HCT116 (cell line): ENCODE results near the gene EPHA6. TPM values are rescaled to one million over a fixed set of nuclear protein-coding genes. Genes with fewer than 3 reads are reported as not detected.

Source experiments
- ATAC-seq: fragments of 200-7000 bp; cut with Tn5 transposase; 2 replicates; pipeline ENCODE4 v1.9.1; 2020; ENCODE audit warnings: mild to moderate bottlenecking, moderate library complexity
- BruUV-seq: library from RNA; stranded (reverse); fragments of 400-500 nt; replicated peaks from 2 replicates; lab custom pipeline; 2021; lab: Mats Ljungman, UMichigan
- CTCF ChIA-PET: fragments of 300-600 bp; sonication (Branson Sonifier 250); formaldehyde crosslinking; loops from one replicate; lab custom pipeline; 2021; ENCODE audit warnings: antibody characterized with exemption; lab: Charles Lee
- POLR2A ChIA-PET: fragments of 300-600, 350-600 bp; sonication (Branson Sonifier 250); formaldehyde crosslinking; loops from one replicate; lab custom pipeline; 2021; ENCODE audit warnings: antibody characterized with exemption; lab: Charles Lee
- RAD21 ChIA-PET, 2 experiments: fragments of 300-600 bp; sonication (Branson Sonifier 250); formaldehyde crosslinking; loops; one replicate each; lab custom pipeline; 2023; ENCODE audit warnings: low total read pairs in 2 of 2; ENCODE audit not compliant: uncharacterized antibody in 2 of 2, unreplicated experiment in 2 of 2, low non-redundant PET in 1 of 2; lab: Charles Lee
- DNase-seq: peaks from one replicate; pipeline ENCODE4 v3.0.0-alpha.2; 2010; ENCODE audit warnings: low read depth, low spot score
- H2AFZ ChIP-seq: fragments of 200-600 bp; shearing (Covaris generic), sonication (generic); 2 replicates; pipeline ENCODE4 v1.6.1; 2017; ENCODE audit warnings: low read depth, mixed run types, mixed read lengths, antibody characterized with exemption, low read length; ENCODE audit not compliant: poor library complexity, severe bottlenecking
- H3K27ac ChIP-seq: 2 replicates; pipeline ENCODE4 v1.5.1; 2012; ENCODE audit warnings: low read depth, low read length
- H3K27me3 ChIP-seq: fragments of 200-600 bp; sonication (generic); 2 replicates; pipeline ENCODE4 v1.6.1; 2016; ENCODE audit warnings: mixed run types, low read length, mixed read lengths; ENCODE audit not compliant: insufficient read depth
- H3K36me3 ChIP-seq, 2 experiments: fragments of 200-500 bp in 1 of 2; fragments of 200-600 bp in 1 of 2; sonication (Bioruptor generic) in 1 of 2; sonication (generic) in 1 of 2; 2 replicates each; pipeline versions ENCODE4 v1.5.1 to v1.6.1; 2014 to 2016; ENCODE audit warnings: low read length in 2 of 2, inconsistent platforms in 1 of 2, mixed read lengths in 1 of 2, mixed run types in 1 of 2; ENCODE audit not compliant: insufficient read depth in 2 of 2, control insufficient read depth in 1 of 2
- H3K4me1 ChIP-seq, 2 experiments: fragments of 200-600 bp in 1 of 2; sonication (generic) in 1 of 2; 2 replicates each; pipeline versions ENCODE4 v1.5.1 to v1.6.1; 2012 to 2017; ENCODE audit warnings: low read length in 2 of 2, inconsistent platforms in 1 of 2, mild to moderate bottlenecking in 1 of 2, mixed read lengths in 1 of 2, mixed run types in 1 of 2, moderate library complexity in 1 of 2; ENCODE audit not compliant: insufficient read depth in 2 of 2, control insufficient read depth in 1 of 2
- H3K4me2 ChIP-seq: fragments of 200-600 bp; sonication (generic); 2 replicates; pipeline ENCODE4 v1.6.1; 2017; ENCODE audit warnings: mixed run types, low read length, mixed read lengths
- H3K4me3 ChIP-seq, 2 experiments: fragments of 200-600 bp in 1 of 2; sonication (generic) in 1 of 2; replicated peaks in 1 of 2; 2 replicates each; pipeline ENCODE4 v1.5.1; 2011 to 2016; ENCODE audit warnings: low read length in 2 of 2, control low read depth in 1 of 2, low read depth in 1 of 2, mild to moderate bottlenecking in 1 of 2, mixed read lengths in 1 of 2, mixed run types in 1 of 2
- H3K79me2 ChIP-seq: fragments of 200-600 bp; sonication (generic); 2 replicates; pipeline ENCODE4 v1.6.1; 2017; ENCODE audit warnings: mild to moderate bottlenecking, mixed run types, low read length, moderate library complexity, mixed read lengths; ENCODE audit not compliant: insufficient read depth
- H3K9ac ChIP-seq: fragments of 200-600 bp; sonication (generic); 2 replicates; pipeline ENCODE4 v1.6.1; 2016; ENCODE audit warnings: low read length, mixed read lengths
- H3K9me2 ChIP-seq: fragments of 200-600 bp; sonication (generic), shearing (Covaris generic); 2 replicates; pipeline ENCODE4 v1.6.1; 2017; ENCODE audit warnings: mixed run types, mild to moderate bottlenecking, moderate library complexity; ENCODE audit not compliant: insufficient read depth
- H3K9me3 ChIP-seq, 2 experiments: fragments of 200-500 bp in 1 of 2; fragments of 200-600 bp in 1 of 2; sonication (Bioruptor generic) in 1 of 2; sonication (generic) in 1 of 2; 2 replicates each; pipeline ENCODE4 v1.6.1; 2014 to 2017; ENCODE audit warnings: low read length in 2 of 2, mixed read lengths in 2 of 2, inconsistent platforms in 1 of 2, low read depth in 1 of 2, mild to moderate bottlenecking in 1 of 2, mixed run types in 1 of 2, moderate library complexity in 1 of 2; ENCODE audit not compliant: control insufficient read depth in 1 of 2, insufficient read depth in 1 of 2
- H4K20me1 ChIP-seq: fragments of 200-600 bp; sonication (generic), shearing (Covaris generic); 2 replicates; pipeline ENCODE4 v1.6.1; 2017; ENCODE audit warnings: mixed run types, mild to moderate bottlenecking, moderate library complexity; ENCODE audit not compliant: insufficient read depth
- CEBPB ChIP-seq: IDR thresholded peaks from 2 replicates; pipeline ENCODE4 v1.6.1; 2012; ENCODE audit warnings: low read depth
- EZH2phosphoT487 ChIP-seq: fragments of 200-600 bp; IDR thresholded peaks from 2 replicates; pipeline ENCODE4 v1.6.1; 2018; ENCODE audit warnings: antibody characterized with exemption, borderline replicate concordance
- FOSL1 ChIP-seq: IDR thresholded peaks from 2 replicates; pipeline ENCODE4 v1.6.1; 2012; ENCODE audit warnings: low read depth
- POLR2AphosphoS5 ChIP-seq: IDR thresholded peaks from 2 replicates; pipeline ENCODE4 v1.6.1; 2011; ENCODE audit warnings: mild to moderate bottlenecking, low read depth, low read length, moderate library complexity
- RAD21 ChIP-seq: IDR thresholded peaks from 2 replicates; pipeline ENCODE4 v1.6.1; 2012; ENCODE audit warnings: low read depth, mild to moderate bottlenecking
- ZNF274 ChIP-seq: fragments of 200-500 bp; sonication (Bioruptor generic); IDR thresholded peaks from 2 replicates; pipeline ENCODE4 v1.6.1; 2014; ENCODE audit warnings: mild to moderate bottlenecking, low read depth, low read length, inconsistent platforms
- intact Hi-C: fragments of 100-400 bp; cut with micrococcal nuclease; formaldehyde crosslinking; loops from 2 replicates; pipeline ENCODE4 v1.10.0; 2022
- total RNA-seq: library from RNA; stranded (reverse); gene quantifications from one replicate; pipeline ENCODE4 v1.2.1, GENCODE V29; 2021; ENCODE audit not compliant: unreplicated experiment
- TF ChIP-seq, protein P1 (sequence below): IDR thresholded peaks from 2 replicates; pipeline ENCODE4 v1.6.1; 2012; ENCODE audit warnings: low read depth
- TF ChIP-seq, protein P2 (sequence below): IDR thresholded peaks from 2 replicates; pipeline ENCODE4 v1.6.1; 2011; ENCODE audit warnings: mild to moderate bottlenecking, low read length, moderate library complexity; ENCODE audit not compliant: insufficient replicate concordance; ENCODE audit errors: extremely low read depth

Gene EPHA6
- total RNA-seq, 1 experiment from 2014 or later = not detected

DNA sequence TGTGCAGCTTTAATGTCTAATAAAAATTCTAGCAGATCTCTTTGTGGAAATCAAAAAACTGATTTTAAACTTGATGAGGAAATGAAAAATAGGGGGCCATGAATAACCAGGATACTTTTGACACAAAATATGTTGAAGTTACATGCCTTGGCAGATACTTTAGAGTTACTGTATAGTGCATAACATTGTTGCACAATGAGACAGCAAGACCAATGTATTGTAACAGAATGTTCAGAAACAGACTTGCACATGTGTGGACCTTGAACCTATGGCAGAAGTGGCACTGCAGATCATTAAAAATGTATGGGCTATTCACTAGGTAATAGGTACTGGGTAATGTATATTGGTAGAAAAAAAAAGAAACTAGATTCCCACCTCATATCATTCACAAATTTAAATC is 607.2 kb downstream of the EPHA6 start:
- H3K4me1 ChIP-seq = no peaks in the 10 kb centered on the region
- H3K36me3 ChIP-seq = no peaks in the 10 kb centered on the region
- RAD21 ChIA-PET = no interaction called here
- BruUV-seq = no TSS peak
- DNase-seq (no peak), ATAC-seq (no peak)
- no peaks in the 10 kb centered on the region for H3K9me2 ChIP-seq
- H3K4me3 ChIP-seq = no peak overlapping the region
- no peak for TF ChIP-seq ZNF274
- no peak for TF ChIP-seq POLR2AphosphoS5
- TF ChIP-seq RAD21 = no peak
- TF ChIP-seq EZH2phosphoT487 = no peak
- no peak for TF ChIP-seq FOSL1
- TF ChIP-seq, protein P1, sequence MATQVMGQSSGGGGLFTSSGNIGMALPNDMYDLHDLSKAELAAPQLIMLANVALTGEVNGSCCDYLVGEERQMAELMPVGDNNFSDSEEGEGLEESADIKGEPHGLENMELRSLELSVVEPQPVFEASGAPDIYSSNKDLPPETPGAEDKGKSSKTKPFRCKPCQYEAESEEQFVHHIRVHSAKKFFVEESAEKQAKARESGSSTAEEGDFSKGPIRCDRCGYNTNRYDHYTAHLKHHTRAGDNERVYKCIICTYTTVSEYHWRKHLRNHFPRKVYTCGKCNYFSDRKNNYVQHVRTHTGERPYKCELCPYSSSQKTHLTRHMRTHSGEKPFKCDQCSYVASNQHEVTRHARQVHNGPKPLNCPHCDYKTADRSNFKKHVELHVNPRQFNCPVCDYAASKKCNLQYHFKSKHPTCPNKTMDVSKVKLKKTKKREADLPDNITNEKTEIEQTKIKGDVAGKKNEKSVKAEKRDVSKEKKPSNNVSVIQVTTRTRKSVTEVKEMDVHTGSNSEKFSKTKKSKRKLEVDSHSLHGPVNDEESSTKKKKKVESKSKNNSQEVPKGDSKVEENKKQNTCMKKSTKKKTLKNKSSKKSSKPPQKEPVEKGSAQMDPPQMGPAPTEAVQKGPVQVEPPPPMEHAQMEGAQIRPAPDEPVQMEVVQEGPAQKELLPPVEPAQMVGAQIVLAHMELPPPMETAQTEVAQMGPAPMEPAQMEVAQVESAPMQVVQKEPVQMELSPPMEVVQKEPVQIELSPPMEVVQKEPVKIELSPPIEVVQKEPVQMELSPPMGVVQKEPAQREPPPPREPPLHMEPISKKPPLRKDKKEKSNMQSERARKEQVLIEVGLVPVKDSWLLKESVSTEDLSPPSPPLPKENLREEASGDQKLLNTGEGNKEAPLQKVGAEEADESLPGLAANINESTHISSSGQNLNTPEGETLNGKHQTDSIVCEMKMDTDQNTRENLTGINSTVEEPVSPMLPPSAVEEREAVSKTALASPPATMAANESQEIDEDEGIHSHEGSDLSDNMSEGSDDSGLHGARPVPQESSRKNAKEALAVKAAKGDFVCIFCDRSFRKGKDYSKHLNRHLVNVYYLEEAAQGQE = no peak
- TF ChIP-seq CEBPB = no peak
- no peak overlapping the region for H3K9ac ChIP-seq
- intact Hi-C loops = no loop called here
- H3K9me3 ChIP-seq = peaks cover 0 to 14% of the 10 kb centered on the region in 2 experiments; a peak in 1 of 4 replicates
- no peak overlapping the region for H2AFZ ChIP-seq
- POLR2A ChIA-PET = no interaction called here
- no peaks in the 10 kb centered on the region for H3K79me2 ChIP-seq
- CTCF ChIA-PET = no interaction called here
- H3K4me2 ChIP-seq = no peak overlapping the region
- no peaks in the 10 kb centered on the region for H3K27me3 ChIP-seq
- no peak overlapping the region for H3K27ac ChIP-seq
- H4K20me1 ChIP-seq = no peaks in the 10 kb centered on the region

DNA sequence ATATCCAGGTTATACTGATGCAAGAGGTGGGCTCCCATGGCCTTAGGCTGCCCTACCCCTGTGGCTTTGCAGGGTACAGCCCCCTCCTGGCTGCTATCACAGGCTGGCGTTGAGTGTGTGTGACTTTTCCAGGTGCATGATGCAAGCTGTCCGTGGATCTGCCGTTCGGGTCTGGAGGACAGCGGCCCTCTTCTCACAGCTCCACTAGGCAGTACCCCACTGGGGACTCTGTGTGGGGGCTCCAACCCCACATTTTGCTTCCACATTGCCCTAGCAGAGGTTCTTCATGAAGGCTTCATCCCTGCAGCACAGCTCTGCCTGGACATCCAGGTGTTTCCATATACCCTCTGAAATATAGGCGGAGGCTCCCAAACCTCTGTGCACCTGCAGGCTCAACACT is 610.6 kb downstream of the EPHA6 start:
- ChIA-PET RAD21 (no interaction called here), CTCF (no interaction called here)
- peaks cover 0 to 11% of the 10 kb centered on the region in 2 experiments; a peak in 1 of 4 replicates for H3K9me3 ChIP-seq
- ATAC-seq = no peak
- H3K4me1 ChIP-seq = no peaks in the 10 kb centered on the region
- no peak for TF ChIP-seq ZNF274
- TF ChIP-seq, protein P2, sequence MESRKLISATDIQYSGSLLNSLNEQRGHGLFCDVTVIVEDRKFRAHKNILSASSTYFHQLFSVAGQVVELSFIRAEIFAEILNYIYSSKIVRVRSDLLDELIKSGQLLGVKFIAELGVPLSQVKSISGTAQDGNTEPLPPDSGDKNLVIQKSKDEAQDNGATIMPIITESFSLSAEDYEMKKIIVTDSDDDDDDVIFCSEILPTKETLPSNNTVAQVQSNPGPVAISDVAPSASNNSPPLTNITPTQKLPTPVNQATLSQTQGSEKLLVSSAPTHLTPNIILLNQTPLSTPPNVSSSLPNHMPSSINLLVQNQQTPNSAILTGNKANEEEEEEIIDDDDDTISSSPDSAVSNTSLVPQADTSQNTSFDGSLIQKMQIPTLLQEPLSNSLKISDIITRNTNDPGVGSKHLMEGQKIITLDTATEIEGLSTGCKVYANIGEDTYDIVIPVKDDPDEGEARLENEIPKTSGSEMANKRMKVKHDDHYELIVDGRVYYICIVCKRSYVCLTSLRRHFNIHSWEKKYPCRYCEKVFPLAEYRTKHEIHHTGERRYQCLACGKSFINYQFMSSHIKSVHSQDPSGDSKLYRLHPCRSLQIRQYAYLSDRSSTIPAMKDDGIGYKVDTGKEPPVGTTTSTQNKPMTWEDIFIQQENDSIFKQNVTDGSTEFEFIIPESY = no peak
- TF ChIP-seq, all 23 proteins: peak for 0
- Histone ChIP-seq H4K20me1 (no peaks in the 10 kb centered on the region), H3K9ac (no peak overlapping the region), H2AFZ (no peak overlapping the region), H3K27me3 (no peaks in the 10 kb centered on the region), H3K27ac (no peak overlapping the region), H3K79me2 (no peaks in the 10 kb centered on the region), H3K9me2 (no peaks in the 10 kb centered on the region), H3K36me3 (no peaks in the 10 kb centered on the region), H3K4me3 (no peak overlapping the region), H3K4me2 (no peak overlapping the region)
- intact Hi-C loops = no loop called here
- BruUV-seq = no TSS peak
- POLR2A ChIA-PET = no interaction called here
- DNase-seq = no peak
